Neural progenitor cell (in vitro differentiated cells): ENCODE measurements around the gene PPM1F. TPM values are rescaled to one million over a fixed set of nuclear protein-coding genes. Genes with fewer than 3 reads are reported as not detected.

ENCODE experiments used
- DNase-seq: peaks from one replicate; pipeline ENCODE4 v3.0.0-alpha.2; 2016; ENCODE audit warnings: low spot score
- H2AFZ ChIP-seq: fragments of 200-600 bp; sonication (generic); replicated peaks from 2 replicates; pipeline ENCODE4 v1.6.1; 2016; ENCODE audit warnings: antibody characterized with exemption
- H3F3A ChIP-seq: fragments of 200-600 bp; sonication (generic); 2 replicates; pipeline ENCODE4 v1.6.1; 2016; ENCODE audit warnings: antibody characterized with exemption, low read depth
- H3K27ac ChIP-seq: fragments of 200-600 bp; sonication (generic); 2 replicates; pipeline ENCODE4 v1.5.1; 2016; ENCODE audit warnings: mild to moderate bottlenecking
- H3K27me3 ChIP-seq: fragments of 200-600 bp; sonication (generic); 2 replicates; pipeline ENCODE4 v1.6.1; 2016; ENCODE audit warnings: mild to moderate bottlenecking, moderate library complexity
- H3K36me3 ChIP-seq: fragments of 200-600 bp; sonication (generic); 2 replicates; pipeline ENCODE4 v1.5.1; 2016
- H3K4me1 ChIP-seq: fragments of 200-600 bp; sonication (generic); 2 replicates; pipeline ENCODE4 v1.6.1; 2016; ENCODE audit warnings: mixed run types
- H3K4me2 ChIP-seq: fragments of 200-600 bp; sonication (generic); 2 replicates; pipeline ENCODE4 v1.6.1; 2016
- H3K4me3 ChIP-seq: fragments of 200-600 bp; sonication (generic); 2 replicates; pipeline ENCODE4 v1.5.1; 2016
- H3K79me2 ChIP-seq: fragments of 200-600 bp; sonication (generic); 2 replicates; pipeline ENCODE4 v1.6.1; 2016; ENCODE audit warnings: low read depth
- H3K9ac ChIP-seq: fragments of 200-600 bp; sonication (generic); 2 replicates; pipeline ENCODE4 v1.6.1; 2016
- H3K9me3 ChIP-seq: fragments of 200-600 bp; sonication (generic); 2 replicates; pipeline ENCODE4 v1.5.1; 2016; ENCODE audit warnings: low read depth
- H4K20me1 ChIP-seq: fragments of 200-600 bp; sonication (generic); 2 replicates; pipeline ENCODE4 v1.6.1; 2016; ENCODE audit warnings: low read depth
- H3K27ac Mint-ChIP-seq: 3 replicates; pipeline ENCODE4 v1.8.0; 2021; ENCODE audit warnings: mixed read lengths
- H3K27me3 Mint-ChIP-seq: 2 replicates; pipeline ENCODE4 v1.8.0; 2022; ENCODE audit warnings: low read depth, mild to moderate bottlenecking, inconsistent platforms, moderate library complexity, mixed read lengths; ENCODE audit not compliant: insufficient read depth
- H3K36me3 Mint-ChIP-seq: 3 replicates; pipeline ENCODE4 v1.8.0; 2021; ENCODE audit warnings: mixed read lengths
- H3K4me1 Mint-ChIP-seq: 3 replicates; pipeline ENCODE4 v1.8.0; 2021; ENCODE audit warnings: mixed read lengths
- H3K4me3 Mint-ChIP-seq: 3 replicates; pipeline ENCODE4 v1.8.0; 2021; ENCODE audit warnings: mild to moderate bottlenecking, moderate library complexity, mixed read lengths
- H3K9me3 Mint-ChIP-seq: 3 replicates; pipeline ENCODE4 v1.8.0; 2020; ENCODE audit warnings: mixed read lengths
- EZH2 ChIP-seq: fragments of 200-600 bp; sonication (generic); IDR thresholded peaks from 2 replicates; pipeline ENCODE4 v1.6.1; 2017; ENCODE audit warnings: antibody characterized with exemption, mild to moderate bottlenecking, moderate library complexity
- EZH2phosphoT487 ChIP-seq: fragments of 200-600 bp; sonication (generic); IDR thresholded peaks from 2 replicates; pipeline ENCODE4 v1.6.1; 2017; ENCODE audit warnings: antibody characterized with exemption
- total RNA-seq: library from RNA; depleted of rRNA; stranded (reverse); fragments of >200 nt; gene quantifications from 2 replicates; pipeline ENCODE4 v1.2.3, GENCODE V29; 2015; ENCODE audit warnings: low replicate concordance
- TF ChIP-seq, protein P1 (sequence below): fragments of 200-600 bp; sonication (generic); IDR thresholded peaks from 2 replicates; pipeline ENCODE4 v1.5.1; 2017; ENCODE audit warnings: antibody characterized with exemption, mild to moderate bottlenecking

Gene PPM1F
- total RNA-seq, 1 donor from 2014 or later: 18.0 TPM

DNA sequence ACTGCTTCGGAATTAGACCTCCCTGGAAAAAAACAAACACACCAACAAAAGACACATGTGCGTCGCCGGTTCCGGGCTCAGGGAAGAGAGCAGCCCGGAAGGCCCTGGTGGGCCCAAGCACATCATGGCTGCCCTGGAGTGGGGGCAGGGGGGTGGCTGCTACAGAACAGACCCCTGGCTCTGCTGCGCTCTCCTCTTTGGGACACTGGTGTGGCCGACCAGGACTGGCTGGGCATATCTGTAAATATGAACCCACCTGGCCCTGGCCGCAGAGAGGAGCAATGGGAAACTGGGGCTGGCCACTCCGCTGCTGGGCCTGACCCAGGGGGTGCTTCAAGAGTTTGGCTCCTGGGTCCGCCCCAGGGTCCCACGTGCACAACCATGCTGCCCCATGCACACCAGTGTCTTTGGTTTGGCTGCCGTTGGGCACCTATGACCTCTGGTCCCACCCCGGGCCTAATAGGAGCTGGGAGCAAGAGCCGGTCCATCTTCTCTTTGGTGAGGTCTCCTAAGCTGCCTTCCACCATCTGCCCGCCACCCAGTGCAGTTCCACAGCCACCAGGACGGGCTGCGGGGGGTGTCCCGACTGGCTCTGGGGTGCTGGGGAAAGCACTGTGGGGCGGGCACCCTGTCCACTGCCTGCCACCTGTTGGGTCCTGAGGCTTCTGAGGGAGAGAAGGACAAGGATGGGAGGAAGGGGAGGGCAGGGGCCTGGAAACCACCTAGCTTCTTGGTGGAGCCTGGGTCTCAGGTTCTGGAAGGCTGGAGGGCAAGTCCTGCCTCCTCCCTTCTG is 30.1 kb downstream of the PPM1F start:
- TF ChIP-seq, protein P1, sequence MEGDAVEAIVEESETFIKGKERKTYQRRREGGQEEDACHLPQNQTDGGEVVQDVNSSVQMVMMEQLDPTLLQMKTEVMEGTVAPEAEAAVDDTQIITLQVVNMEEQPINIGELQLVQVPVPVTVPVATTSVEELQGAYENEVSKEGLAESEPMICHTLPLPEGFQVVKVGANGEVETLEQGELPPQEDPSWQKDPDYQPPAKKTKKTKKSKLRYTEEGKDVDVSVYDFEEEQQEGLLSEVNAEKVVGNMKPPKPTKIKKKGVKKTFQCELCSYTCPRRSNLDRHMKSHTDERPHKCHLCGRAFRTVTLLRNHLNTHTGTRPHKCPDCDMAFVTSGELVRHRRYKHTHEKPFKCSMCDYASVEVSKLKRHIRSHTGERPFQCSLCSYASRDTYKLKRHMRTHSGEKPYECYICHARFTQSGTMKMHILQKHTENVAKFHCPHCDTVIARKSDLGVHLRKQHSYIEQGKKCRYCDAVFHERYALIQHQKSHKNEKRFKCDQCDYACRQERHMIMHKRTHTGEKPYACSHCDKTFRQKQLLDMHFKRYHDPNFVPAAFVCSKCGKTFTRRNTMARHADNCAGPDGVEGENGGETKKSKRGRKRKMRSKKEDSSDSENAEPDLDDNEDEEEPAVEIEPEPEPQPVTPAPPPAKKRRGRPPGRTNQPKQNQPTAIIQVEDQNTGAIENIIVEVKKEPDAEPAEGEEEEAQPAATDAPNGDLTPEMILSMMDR: no peak
- H3K27me3 ChIP-seq: no peaks in the 10 kb centered on the region
- H3K79me2 ChIP-seq: no peaks in the 10 kb centered on the region
- no peak for DNase-seq
- Mint-ChIP-seq H3K36me3 (no peaks in the 10 kb centered on the region), H3K4me1 (peaks cover 25% of the 10 kb centered on the region), H3K9me3 (no peaks in the 10 kb centered on the region), H3K27me3 (peaks cover 6% of the 10 kb centered on the region), H3K27ac (no peak overlapping the region), H3K4me3 (no peak overlapping the region)
- H3K4me2 ChIP-seq: peak overlapping the region; percentile 56
- H3K36me3 ChIP-seq: no peaks in the 10 kb centered on the region
- H4K20me1 ChIP-seq: peaks cover 11% of the 10 kb centered on the region
- H3F3A ChIP-seq: peaks cover 45% of the 10 kb centered on the region
- H2AFZ ChIP-seq: no peak overlapping the region
- H3K4me1 ChIP-seq: peaks cover 64% of the 10 kb centered on the region
- H3K9me3 ChIP-seq: no peaks in the 10 kb centered on the region
- H3K4me3 ChIP-seq: no peak overlapping the region
- H3K9ac ChIP-seq: no peak overlapping the region
- no peak overlapping the region for H3K27ac ChIP-seq

GRCh38 chr22:21921729-21922128 is 30.9 kb downstream of the PPM1F start:
- H3K4me2 ChIP-seq: peak overlapping the region; percentile 56
- H3F3A ChIP-seq: peaks cover 51% of the 10 kb centered on the region
- H2AFZ ChIP-seq: no peak overlapping the region
- no peaks in the 10 kb centered on the region for H3K27me3 ChIP-seq
- no peak for DNase-seq
- TF ChIP-seq, protein P1: no peak
- TF ChIP-seq EZH2 (no peak), EZH2phosphoT487 (no peak)
- Mint-ChIP-seq H3K36me3 (no peaks in the 10 kb centered on the region), H3K9me3 (no peaks in the 10 kb centered on the region), H3K27me3 (peaks cover 6% of the 10 kb centered on the region), H3K27ac (no peak overlapping the region), H3K4me3 (no peak overlapping the region), H3K4me1 (peaks cover 29% of the 10 kb centered on the region)
- H3K9me3 ChIP-seq: no peaks in the 10 kb centered on the region
- no peaks in the 10 kb centered on the region for H3K79me2 ChIP-seq
- H3K36me3 ChIP-seq: no peaks in the 10 kb centered on the region
- H3K4me1 ChIP-seq: peaks cover 64% of the 10 kb centered on the region
- H3K27ac ChIP-seq: no peak overlapping the region
- peaks cover 11% of the 10 kb centered on the region for H4K20me1 ChIP-seq
- H3K9ac ChIP-seq: no peak overlapping the region
- no peak overlapping the region for H3K4me3 ChIP-seq

GRCh38 chr22:21921184-21921721 is 31.4 kb downstream of the PPM1F start:
- H3K4me1 Mint-ChIP-seq: peaks cover 30% of the 10 kb centered on the region
- Histone ChIP-seq H3F3A (peaks cover 49% of the 10 kb centered on the region), H3K4me1 (peaks cover 61% of the 10 kb centered on the region), H4K20me1 (peaks cover 11% of the 10 kb centered on the region), H3K27ac (no peak overlapping the region), H3K4me2 (peak overlapping the region; percentile 56), H3K27me3 (no peaks in the 10 kb centered on the region), H3K79me2 (no peaks in the 10 kb centered on the region), H2AFZ (no peak overlapping the region), H3K9ac (no peak overlapping the region), H3K9me3 (no peaks in the 10 kb centered on the region), H3K36me3 (no peaks in the 10 kb centered on the region), H3K4me3 (no peak overlapping the region)
- H3K27me3 Mint-ChIP-seq: peaks cover 6% of the 10 kb centered on the region
- no peak overlapping the region for H3K4me3 Mint-ChIP-seq
- H3K27ac Mint-ChIP-seq: no peak overlapping the region
- TF ChIP-seq, protein P1: no peak
- TF ChIP-seq EZH2phosphoT487 (no peak), EZH2 (no peak)
- no peak for DNase-seq
- H3K9me3 Mint-ChIP-seq: no peaks in the 10 kb centered on the region
- no peaks in the 10 kb centered on the region for H3K36me3 Mint-ChIP-seq
